ENCODE results near the gene FHIP2A.
A peak's percentile ranks its signal among the peaks of the same experiment; 100 is the strongest.

Gene FHIP2A

GRCh38 chr10:114791768-114792167 is 29.8 kb upstream of the FHIP2A start:
- Histone ChIP-seq H3K4me1 (ENCODE audit: control insufficient read depth, low read length) (no peaks in the 10 kb centered on the region), H3K36me3 (ENCODE audit: control insufficient read depth, low read length) (no peaks in the 10 kb centered on the region), H3K27me3 (ENCODE audit: control insufficient read depth, low read length) (no peaks in the 10 kb centered on the region), H3K9me3 (ENCODE audit: control insufficient read depth, insufficient read depth, low read length) (no peaks in the 10 kb centered on the region), H3K4me2 (ENCODE audit: low read length) (no peak overlapping the region), H3K79me2 (ENCODE audit: control insufficient read depth, low read length) (no peaks in the 10 kb centered on the region), H4K20me1 (ENCODE audit: control insufficient read depth, insufficient read depth, low read depth, low read length) (no peaks in the 10 kb centered on the region), H3K9me2 (replicated peaks; ENCODE audit: control insufficient read depth, low read length) (no peaks in the 10 kb centered on the region), H3K27ac (ENCODE audit: low read depth, low read length) (no peak overlapping the region), H3F3A (ENCODE audit: control insufficient read depth, insufficient read depth) (no peaks in the 10 kb centered on the region), H3K4me3 (ENCODE audit: low read length) (no peak overlapping the region)
- no peak for TF ChIP-seq CTCF (IDR thresholded peaks at IDR 0.05; ENCODE audit: low read depth, low read length, poor library complexity, severe bottlenecking)
- TF ChIP-seq EZH2phosphoT487 (IDR thresholded peaks at IDR 0.05; ENCODE audit: borderline replicate concordance, low read length): no peak

- Histone ChIP-seq H3K27ac (ENCODE audit: low read depth, low read length) (no peak overlapping the region), H3K27me3 (ENCODE audit: control insufficient read depth, low read length) (no peaks in the 10 kb centered on the region), H3K79me2 (ENCODE audit: control insufficient read depth, low read length) (no peaks in the 10 kb centered on the region), H4K20me1 (ENCODE audit: control insufficient read depth, insufficient read depth, low read depth, low read length) (no peaks in the 10 kb centered on the region), H3K4me2 (ENCODE audit: low read length) (no peak overlapping the region), H3F3A (ENCODE audit: control insufficient read depth, insufficient read depth) (no peaks in the 10 kb centered on the region), H3K9me3 (ENCODE audit: control insufficient read depth, insufficient read depth, low read length) (no peaks in the 10 kb centered on the region), H3K4me1 (ENCODE audit: control insufficient read depth, low read length) (no peaks in the 10 kb centered on the region), H3K36me3 (ENCODE audit: control insufficient read depth, low read length) (no peaks in the 10 kb centered on the region), H3K9me2 (replicated peaks; ENCODE audit: control insufficient read depth, low read length) (no peaks in the 10 kb centered on the region), H3K4me3 (ENCODE audit: low read length) (no peak overlapping the region)
- TF ChIP-seq EZH2phosphoT487 (IDR thresholded peaks at IDR 0.05; ENCODE audit: borderline replicate concordance, low read length) (no peak), CTCF (IDR thresholded peaks at IDR 0.05; ENCODE audit: low read depth, low read length, poor library complexity, severe bottlenecking) (no peak)
Measured at GRCh38 chr10:114795039-114795438, 26.5 kb upstream of the FHIP2A start.

- no peaks in the 10 kb centered on the region for H3K27me3 ChIP-seq (ENCODE audit: control insufficient read depth, low read length)
- no peaks in the 10 kb centered on the region for H3K79me2 ChIP-seq (ENCODE audit: control insufficient read depth, low read length)
- no peak for TF ChIP-seq CTCF (IDR thresholded peaks at IDR 0.05; ENCODE audit: low read depth, low read length, poor library complexity, severe bottlenecking)
- TF ChIP-seq EZH2phosphoT487 (IDR thresholded peaks at IDR 0.05; ENCODE audit: borderline replicate concordance, low read length): no peak
- no peak overlapping the region; the same call in 1 of the 2 replicates for H3K4me3 ChIP-seq (ENCODE audit: low read length)
- H3K27ac ChIP-seq (ENCODE audit: low read depth, low read length): no peak overlapping the region
- H3F3A ChIP-seq (ENCODE audit: control insufficient read depth, insufficient read depth): no peaks in the 10 kb centered on the region
- H3K4me2 ChIP-seq (ENCODE audit: low read length): 0 out of 2 replicates have a peak overlapping the region, but pooled peaks have one; percentile 51
- H4K20me1 ChIP-seq (ENCODE audit: control insufficient read depth, insufficient read depth, low read depth, low read length): no peaks in the 10 kb centered on the region
- peaks cover 16% of the 10 kb centered on the region for H3K4me1 ChIP-seq (ENCODE audit: control insufficient read depth, low read length)
- no peaks in the 10 kb centered on the region for H3K9me2 ChIP-seq (replicated peaks; ENCODE audit: control insufficient read depth, low read length)
- no peaks in the 10 kb centered on the region for H3K9me3 ChIP-seq (ENCODE audit: control insufficient read depth, insufficient read depth, low read length)
- H3K36me3 ChIP-seq (ENCODE audit: control insufficient read depth, low read length): no peaks in the 10 kb centered on the region
Measured at GRCh38 chr10:114800361-114800760, 21.2 kb upstream of the FHIP2A start.
